GM12864 (cell line): ENCODE measurements around the gene MFSD6.

Source experiments
- DNase-seq: peaks from one replicate; pipeline ENCODE4 v3.0.0-alpha.2; 2011; ENCODE audit warnings: low read depth
- H3K4me3 ChIP-seq: 2 replicates; pipeline ENCODE4 v1.5.1; 2011; ENCODE audit warnings: mild to moderate bottlenecking, low read depth, low read length, control low read depth
- TF ChIP-seq, protein P1 (sequence below): IDR thresholded peaks from 2 replicates; pipeline ENCODE4 v1.5.1; 2011; ENCODE audit warnings: low read depth, mild to moderate bottlenecking, moderate library complexity, low read length, control low read depth, inconsistent platforms; ENCODE audit errors: missing control alignments

Gene MFSD6

DNA sequence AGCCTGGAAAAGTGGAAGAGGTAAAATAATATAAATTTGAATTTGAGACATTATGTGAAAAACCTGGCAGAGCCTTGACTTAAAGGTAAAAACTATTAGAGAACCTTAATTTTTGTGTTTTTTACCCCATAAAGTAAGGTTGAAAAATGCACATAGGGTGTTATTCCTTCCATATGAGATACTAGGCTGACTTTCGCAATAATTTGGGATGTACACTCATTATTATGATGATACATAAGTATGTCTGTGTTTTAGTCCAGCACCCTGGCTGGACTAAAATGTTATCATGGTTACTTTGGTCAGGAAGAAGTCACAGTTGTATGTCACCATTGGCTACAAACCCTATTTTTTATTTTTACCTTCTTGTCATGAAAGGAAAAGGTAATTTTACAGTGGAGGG is 106.5 kb downstream of the MFSD6 start:
- no peak overlapping the region for H3K4me3 ChIP-seq
- no peak for DNase-seq
- TF ChIP-seq, protein P1, sequence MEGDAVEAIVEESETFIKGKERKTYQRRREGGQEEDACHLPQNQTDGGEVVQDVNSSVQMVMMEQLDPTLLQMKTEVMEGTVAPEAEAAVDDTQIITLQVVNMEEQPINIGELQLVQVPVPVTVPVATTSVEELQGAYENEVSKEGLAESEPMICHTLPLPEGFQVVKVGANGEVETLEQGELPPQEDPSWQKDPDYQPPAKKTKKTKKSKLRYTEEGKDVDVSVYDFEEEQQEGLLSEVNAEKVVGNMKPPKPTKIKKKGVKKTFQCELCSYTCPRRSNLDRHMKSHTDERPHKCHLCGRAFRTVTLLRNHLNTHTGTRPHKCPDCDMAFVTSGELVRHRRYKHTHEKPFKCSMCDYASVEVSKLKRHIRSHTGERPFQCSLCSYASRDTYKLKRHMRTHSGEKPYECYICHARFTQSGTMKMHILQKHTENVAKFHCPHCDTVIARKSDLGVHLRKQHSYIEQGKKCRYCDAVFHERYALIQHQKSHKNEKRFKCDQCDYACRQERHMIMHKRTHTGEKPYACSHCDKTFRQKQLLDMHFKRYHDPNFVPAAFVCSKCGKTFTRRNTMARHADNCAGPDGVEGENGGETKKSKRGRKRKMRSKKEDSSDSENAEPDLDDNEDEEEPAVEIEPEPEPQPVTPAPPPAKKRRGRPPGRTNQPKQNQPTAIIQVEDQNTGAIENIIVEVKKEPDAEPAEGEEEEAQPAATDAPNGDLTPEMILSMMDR, result no peak

DNA sequence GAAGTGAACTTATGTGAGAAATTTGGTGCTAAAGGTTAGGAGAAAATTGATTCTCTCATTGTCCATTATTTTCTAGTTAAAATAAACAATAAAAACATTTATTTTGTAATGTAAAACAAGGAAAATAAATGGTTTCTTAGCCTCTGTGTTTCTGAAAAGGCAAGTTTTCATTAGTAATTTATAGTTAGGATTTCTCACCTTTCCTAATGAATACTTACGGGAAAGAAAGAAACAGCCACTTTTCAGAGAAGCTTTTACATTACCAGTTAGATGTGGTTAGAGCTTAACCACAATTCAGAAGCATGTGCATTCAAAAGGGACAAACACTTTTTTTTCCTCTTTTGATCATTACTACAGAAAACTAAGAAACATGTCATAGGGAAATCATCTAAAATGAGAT is 107.5 kb downstream of the MFSD6 start:
- TF ChIP-seq, protein P1, result no peak
- DNase-seq, result no peak
- H3K4me3 ChIP-seq, result no peak overlapping the region

DNA sequence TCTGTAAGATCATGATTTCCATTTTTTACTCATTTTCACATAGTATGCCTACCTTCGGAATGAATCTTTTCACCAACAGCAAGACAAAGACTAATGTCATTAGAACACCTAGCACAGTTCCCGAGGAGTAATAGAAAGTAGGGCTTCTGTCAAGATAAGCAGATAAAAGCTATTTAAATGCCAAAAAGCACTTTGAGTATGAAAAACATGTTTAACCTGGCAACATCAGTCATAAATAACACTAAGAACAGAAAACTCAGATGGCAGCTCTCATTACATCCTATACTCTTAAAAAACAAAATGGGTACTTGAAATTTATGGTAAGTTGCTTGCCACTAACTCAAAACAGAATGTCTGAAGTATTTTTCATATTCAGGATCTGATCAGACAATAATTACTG is 109.3 kb downstream of the MFSD6 start:
- no peak for DNase-seq
- no peak overlapping the region for H3K4me3 ChIP-seq
- TF ChIP-seq, protein P1, result no peak

DNA sequence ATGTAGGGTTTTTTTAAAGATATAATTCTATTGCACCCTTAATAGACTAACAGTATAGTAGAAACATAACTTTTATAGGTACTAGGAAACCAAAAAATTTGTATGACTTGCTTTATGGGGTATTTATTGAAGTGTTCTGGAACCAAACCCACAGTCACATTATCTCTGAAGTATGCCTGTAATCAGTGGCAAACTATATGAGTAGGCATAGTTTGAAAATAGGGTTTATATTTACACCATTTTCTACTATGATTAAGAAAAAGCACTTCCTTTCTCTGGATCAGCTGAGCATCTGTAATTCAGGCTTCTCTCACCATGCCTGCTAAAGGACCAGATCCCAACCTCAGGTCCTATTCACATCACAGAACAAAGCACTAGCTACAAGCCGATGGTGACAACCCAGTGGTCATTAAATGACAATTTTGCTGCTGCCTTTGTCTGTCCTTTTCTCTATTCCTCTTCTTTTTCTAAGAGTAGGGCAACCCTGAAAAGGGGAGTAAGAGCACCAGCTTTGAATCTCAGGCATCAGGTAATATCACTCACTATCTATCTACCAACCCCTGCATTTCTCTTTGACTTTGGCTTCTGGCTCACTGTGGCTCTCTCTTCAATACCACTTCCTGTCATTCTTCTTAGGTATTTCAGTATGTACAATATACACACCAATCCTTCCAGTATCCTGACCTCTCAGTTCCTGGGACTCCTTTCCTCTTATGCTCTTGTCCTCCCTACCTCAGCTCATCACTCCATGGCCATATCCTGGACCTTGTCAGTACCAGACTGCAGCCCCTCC is 112.0 kb downstream of the MFSD6 start:
- TF ChIP-seq, protein P1, result no peak
- no peak for DNase-seq
- H3K4me3 ChIP-seq, result no peak overlapping the region

DNA sequence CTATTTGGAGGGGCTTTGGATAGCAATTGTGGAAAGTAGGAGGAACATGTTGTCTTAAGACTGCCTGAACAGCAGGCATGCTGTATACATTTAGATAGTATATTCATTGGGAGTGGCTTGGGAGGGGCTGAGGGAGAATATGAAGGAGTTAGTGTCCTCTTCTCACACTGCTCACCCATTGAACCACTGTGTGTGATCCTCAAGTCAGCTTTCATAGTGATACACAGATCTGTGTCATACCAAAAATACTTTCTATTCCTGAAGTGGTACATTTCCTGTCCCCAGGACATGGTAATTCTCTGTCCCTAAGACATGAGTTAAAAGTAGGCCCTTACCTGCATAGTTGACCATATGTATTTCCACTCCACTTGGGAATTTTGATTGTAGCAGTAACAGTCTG is 116.8 kb downstream of the MFSD6 start:
- no peak for DNase-seq
- TF ChIP-seq, protein P1, result no peak
- H3K4me3 ChIP-seq, result no peak overlapping the region

DNA sequence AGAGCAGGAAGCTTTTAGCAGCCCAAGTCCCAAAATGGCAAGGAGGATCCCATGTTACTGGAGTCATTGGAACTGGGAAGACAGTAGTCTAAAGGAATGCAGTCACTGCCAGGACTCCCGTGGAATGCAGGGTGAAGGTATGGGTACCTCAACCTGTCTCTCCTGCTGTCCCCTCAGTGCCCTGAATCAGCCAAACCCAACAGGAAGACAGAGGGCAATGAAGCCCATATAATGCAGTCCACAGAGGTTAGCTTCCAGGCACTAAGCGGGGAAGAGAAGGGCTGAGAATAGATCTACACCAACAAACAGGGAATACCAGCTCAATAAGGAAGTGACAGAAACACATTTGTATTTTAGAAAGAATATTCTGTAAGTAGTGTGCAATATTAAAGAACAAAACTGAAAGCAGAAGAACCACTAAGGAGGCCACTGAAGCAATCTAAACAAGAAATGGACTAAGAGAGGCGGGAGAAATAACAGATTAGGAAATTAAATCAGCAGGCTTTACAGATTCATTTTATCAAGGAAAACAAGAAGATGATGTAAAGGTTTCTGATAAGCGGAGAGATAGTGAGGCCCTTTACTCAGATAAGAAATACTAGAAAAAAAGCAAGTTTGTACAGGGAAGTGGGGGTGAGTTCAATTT is 118.1 kb downstream of the MFSD6 start:
- TF ChIP-seq, protein P1, result no peak
- peak overlapping the region; percentile 1; the same call in 1 of the 2 replicates for H3K4me3 ChIP-seq
- DNase-seq, result no peak

DNA sequence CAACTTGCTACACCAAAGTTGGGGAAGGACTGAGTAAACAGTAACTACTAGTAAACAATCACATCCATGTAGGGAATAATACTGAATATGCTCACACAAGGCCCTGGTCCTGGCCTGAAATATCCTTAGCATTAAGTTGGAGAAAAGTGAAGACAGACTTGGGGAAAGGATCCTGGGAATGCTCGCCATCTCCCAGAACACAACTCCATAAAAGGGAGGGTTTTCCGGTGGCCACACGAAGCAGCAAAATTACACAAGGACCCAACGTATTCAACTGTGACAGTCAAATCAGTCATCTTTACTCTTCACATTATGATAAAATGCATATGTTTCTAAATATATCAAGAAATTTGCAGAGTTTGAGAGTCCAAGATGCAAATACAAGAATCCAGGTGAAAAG is 119.1 kb downstream of the MFSD6 start:
- TF ChIP-seq, protein P1, result no peak
- DNase-seq, result no peak
- peak overlapping the region; percentile 29; the same call in 1 of the 2 replicates for H3K4me3 ChIP-seq
